IPS-NIHi7 (cell line): Measurements from ENCODE around the gene RNF113B.
A peak's percentile ranks its signal among the peaks of the same experiment; 100 is the strongest.

Source experiments
- DNase-seq: peaks from one replicate; pipeline ENCODE4 v3.0.0; 2012; ENCODE audit warnings: mixed read lengths; ENCODE audit errors: extremely low spot score

RNF113B gene

DNA sequence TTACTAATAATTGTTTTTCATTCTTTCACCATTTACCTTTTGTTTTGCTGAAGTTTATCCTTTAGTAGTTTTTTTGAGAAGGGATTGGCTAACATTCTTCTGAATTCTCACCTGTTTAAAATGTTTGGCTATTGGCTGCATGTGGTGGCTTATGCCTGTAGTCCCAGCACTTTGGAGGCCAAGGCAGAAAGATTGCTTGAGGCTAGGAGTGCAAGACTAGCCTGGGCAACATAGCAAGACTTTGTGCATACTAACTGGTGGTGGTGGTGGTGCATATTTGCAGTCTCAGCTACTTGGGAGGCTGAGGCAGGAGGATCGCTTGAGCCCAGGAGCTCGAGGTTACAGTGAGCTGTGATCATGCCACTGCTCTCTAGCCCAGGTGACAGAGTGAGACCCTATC lies 27.5 kb upstream of the RNF113B start:
- no peak for DNase-seq

DNA sequence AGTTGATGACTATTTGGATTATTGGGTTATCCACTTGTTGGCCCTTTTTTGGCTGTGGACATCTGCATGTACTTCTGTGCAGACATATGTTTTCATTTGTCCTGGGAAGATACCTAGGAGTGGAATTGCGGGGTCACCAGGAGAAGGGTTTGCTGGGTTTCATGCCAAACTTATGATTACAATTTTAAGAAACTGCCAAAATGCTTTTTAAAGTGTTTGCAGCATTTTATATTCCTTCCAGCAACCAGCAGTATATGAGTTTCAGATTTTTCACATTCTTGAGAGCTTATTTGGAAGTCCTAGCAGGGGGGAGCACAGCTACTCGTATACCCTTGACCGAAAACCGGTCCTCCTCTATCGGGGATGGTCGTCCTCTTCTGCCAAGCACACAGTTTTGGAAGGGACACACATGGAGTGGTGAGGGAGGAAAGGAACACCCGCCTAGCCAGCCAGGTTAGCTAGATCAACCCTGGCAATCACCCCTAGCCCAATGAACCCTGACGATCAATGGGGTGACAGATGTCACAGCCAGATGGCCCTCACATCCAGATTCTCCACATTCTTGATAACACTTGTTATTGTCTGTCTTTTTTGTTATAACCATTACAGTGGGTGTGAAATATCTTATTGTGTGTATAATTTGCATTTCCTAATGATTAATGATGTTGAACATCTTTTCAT lies 26.7 kb upstream of the RNF113B start:
- DNase-seq, result no peak

DNA sequence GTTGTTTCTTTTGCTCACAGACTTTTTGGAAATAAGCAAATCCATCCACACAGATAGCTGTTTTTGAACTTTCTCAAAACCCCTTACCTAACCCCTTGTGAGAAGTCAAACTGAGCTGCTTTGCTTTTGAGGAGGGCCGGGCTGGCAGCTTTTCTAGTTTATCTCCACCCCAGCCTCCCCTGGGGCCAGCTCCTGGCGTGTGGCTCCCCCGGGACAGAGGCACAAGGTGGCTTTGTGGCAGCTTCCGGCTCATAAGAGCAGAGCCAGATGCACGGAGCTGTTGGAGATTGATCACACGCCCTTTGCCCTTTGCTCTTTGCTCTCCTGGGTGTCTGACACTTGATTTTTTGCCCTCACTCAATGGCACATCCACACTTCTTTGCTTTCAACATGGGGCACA lies 24.9 kb upstream of the RNF113B start:
- peak; percentile 31 for DNase-seq

DNA sequence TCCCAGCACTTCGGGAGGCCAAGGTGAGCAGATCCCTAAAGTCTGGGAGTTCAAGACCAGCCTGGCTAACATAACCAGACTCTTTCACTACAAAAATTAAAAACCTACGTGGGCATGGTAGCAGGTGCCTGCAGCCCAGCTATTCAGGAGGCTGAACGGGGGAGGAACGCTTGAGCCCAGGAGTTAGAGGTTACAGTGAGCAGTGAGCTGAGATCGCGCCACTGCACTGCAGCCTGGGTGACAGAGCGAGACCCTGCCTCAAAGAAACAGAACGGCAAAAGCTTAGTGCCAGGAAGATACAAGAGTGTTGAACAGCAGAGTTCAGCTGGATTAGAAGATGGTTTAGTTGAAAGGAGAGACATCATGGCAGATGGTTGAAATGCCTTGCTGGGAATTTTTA lies 24.1 kb upstream of the RNF113B start:
- DNase-seq, result no peak

DNA sequence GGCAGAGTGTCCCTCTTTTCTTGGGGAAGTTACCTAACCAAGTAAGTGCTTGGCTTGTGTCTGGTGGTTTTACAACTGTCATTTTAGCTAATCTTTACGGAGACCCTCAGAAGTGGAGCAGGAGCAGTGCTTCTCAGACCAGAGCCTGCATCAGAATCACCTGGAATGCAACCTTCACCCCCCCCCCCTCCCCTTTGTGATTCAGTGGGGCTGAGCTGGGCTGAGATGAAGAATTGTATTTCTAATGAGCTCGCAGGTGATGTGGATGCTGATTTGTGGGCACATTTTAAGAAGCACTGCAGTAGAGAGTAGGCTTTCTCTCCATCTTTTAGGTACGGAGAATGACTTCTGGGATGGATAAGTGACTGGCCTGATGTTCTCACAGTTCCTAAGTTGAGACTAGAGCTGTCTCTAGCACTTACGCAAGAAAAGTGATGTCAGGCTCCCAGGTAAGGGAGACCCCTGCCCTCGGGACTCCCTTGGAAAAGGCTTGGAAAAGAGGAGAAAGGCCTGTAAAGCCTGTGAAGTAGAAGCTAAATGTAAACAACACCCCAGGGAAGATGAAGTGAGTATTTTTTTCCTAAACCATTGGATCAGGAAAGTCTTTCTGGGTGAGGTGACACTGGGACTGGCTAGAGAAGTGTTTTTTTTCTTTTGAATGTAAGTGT lies 23.3 kb upstream of the RNF113B start:
- DNase-seq, result peak; percentile 66

DNA sequence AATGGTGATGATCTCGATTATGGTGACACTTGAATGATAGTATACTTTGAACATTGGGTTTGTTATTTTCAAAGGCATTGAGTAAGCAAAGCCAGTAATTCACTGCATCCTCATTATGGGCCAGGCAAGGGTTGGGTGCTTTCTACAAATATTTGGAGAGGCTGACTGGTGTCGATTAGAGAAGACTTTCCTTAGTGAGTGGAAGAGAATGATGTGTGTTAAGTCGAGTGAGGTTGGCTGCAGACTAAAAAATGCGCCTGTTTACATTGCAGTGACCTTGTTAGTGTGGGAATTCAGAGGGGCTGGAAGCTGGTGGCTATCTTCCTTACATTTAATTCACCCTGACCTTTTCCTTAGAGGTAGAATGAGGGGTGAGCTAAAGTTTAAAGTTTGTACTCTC lies 22.4 kb upstream of the RNF113B start:
- DNase-seq, result no peak

DNA sequence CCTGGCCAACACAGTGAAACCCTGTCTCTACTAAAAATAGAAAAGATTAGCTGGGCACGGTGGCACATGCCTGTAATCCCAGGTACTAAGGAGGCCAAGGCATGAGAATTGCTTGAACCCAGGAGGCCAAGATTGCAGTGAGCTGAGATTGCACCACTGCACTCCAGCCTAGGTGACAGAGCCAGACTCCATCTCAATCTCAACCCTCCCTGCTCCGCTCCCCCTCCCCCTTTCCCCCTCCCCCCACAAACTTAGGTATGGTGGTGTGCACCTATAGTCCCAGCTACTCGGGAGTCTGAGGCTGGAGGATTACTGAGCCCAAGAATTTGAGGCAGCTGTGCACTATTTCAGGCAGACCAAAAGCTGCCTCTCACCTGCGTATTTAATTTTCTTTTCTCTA lies 21.6 kb upstream of the RNF113B start:
- no peak for DNase-seq

DNA sequence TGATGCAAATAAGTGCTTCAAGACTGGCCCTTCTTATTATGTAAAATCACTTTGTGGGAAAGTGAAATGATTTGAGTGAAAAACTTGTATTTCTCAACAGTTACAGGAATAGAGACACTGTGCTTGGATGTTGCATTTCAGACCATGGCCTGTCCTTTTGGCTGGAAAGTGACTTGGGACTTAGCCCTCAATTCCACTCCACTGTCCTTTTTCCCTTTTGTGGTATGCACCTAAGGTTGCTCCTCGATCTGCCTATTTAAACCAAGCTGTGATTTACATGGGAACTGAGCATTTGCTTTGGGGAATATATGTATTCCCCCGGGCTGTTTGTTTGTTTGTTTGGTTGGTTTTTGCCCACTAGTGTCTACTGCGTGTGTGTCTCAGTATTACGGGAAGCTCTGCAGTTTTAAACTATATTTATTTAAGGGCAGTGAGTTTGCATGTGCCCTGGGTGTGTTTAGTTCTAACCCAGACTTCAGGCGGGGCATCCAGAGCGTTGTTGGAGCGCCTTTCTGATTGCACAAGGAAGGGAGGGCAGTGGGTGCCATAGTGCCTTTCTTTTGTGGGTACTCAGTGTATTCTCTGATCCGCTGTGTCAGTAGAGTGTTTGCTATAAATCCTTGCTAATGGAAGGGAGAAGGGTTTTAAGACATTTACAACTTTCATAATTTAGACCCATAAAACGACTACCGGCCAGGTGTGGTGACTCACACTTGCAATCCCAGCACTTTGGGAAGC lies 18.2 kb upstream of the RNF113B start:
- no peak for DNase-seq

DNA sequence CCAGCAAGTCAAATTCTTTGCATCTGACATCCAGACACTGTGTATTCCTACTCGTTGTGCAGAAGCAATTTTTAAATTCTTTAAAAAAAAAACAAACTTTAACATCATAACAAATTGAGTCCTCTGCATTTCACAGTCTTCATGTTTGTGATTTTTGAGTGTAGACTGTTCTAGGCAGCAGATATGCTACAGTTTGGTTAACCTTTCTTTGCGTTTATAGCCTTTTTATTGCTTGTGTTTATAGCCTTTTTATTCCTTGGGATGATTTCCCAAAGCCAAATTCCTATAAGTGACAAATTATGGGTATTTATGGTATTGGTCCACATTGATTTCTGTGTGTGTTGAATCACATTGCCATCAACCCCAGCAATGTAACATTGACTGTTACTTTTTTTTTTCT lies 14.9 kb upstream of the RNF113B start:
- no peak for DNase-seq

DNA sequence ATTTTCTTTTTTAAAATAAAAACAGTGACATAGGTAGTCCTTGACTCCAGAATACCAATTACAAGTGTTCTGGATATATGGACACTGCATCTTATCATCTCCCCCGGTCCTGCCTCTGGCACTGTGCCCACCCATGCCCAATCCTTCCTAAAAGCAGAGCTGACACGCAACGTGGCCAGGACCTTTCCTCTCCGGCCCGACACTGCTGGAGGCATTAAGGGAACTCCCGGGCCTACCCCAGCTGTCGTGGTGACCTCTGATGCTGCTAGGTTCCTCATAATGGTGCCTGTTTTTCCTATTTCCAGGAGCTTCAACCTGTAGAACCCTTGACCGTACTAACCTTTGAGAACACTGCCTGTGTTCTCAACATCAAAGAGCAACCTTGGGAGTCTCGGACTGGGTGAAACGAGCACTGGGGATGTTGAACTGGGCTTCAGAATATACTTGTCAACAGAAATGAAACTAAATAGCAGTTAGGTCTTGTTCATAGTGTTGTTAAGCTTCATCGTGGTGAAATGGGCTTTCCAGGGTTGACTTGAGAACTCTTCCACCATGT lies 13.9 kb upstream of the RNF113B start:
- no peak for DNase-seq

DNA sequence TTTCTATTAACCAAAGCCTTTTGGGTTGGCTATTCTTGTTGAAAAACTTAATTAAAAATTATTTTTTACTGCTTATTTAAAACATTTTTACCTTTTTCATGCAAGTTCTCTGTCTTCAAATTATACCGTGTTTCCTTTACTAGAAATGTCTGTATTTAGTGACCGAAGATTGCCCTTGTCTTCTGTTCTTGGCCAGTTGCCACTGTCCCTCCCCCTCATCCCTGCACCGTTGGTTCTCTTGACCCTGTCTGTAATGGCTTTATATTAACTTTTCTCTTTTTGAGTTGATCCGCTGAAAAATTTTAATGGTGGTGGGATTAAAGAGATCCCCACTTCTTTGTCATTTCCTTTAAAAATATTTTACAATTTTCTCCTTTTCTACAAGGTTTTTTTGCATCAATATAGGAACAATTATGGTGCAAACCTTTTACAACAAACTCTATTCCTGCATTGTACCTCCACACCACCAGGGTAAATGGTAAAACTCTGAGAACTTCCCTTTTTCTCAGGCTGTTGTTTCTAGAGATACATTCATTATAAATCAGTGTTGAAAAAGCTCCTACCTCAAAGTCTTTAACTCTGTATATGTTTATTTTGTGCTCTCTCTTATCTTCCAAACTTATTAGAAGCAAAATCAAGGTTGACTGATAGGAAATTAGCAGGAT lies 12.9 kb upstream of the RNF113B start:
- no peak for DNase-seq

DNA sequence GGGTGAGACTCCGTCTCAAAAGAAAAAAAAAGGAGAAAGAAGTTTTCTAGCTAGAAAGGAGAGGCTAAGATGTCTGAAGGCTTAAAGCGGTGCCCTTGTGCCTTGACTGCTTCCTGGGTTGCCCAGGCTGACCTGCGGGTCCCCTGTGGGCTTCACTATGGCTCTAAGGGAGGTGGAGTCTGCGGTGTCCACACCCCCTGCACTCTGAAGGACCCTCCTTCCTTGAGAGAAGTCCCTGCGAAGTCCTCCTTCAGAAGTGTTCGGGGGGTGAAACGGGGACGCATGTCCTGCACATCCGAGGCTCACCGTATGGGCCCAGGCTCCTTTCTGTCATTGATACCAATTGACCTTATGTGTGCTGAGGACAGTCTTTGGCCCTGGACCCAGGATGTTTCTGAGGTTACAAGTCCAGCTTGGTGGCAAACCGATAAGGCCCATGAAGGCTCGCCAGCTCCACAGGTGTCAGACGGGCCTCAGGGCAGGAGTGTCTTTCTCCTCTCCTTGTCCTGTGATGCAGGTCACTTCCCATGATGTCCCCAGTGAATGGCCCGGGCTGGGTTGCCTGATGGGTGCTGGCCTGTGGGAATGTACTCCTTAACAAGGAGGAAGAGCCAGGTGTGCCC lies 11.6 kb upstream of the RNF113B start:
- no peak for DNase-seq

DNA sequence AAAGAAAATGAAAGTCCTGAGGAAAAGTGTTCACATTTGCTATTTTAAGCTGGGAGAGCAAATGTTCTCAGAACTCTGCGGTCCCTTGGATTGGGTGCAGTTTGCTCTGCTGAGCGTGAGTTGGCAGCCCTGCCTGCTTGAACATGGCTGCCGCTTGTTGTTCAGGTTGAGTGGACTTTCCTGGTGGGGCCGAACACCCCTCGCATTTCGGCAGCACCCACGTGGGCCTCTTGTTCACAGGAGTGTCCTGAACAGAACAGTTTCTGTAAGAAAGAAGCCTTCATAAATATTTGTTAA lies 10.8 kb upstream of the RNF113B start:
- DNase-seq, result no peak

DNA sequence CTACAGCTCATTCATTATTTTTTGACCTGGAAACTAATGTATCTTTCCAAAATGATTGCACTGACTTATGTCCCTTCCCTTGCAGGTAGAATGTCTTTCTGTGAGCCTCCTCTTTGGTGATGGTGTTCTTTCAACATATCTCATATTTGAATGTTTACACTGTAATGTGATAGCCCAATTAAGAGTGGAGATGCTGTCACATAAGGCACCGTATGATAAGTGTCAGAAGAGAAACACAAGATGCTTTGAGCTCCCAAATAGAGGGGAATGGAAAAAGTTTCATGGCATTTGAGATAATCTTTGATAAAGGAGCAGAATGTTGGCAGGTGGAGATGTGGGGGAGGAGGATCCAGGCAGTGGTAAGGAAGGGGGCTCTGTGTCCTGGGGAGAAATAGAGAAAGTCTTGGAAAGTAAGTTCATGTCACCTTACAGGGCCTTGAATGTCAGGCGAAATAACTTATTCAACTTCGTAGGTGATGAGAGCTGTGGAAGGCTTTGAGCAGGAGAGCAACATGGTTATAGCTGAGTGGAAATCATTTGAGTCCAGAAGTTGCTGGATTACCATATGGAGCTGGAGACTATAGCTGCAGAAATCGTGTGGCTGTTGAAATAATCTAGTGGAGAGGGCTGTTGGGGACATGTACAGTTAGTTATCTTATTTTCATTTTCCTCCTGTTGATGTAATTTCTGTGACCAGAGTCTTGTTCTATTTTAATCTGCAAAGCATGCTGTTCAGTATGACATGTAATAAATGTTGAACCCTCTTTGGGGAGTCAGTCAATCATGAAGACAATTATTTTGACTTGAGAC lies 10.3 kb upstream of the RNF113B start:
- no peak for DNase-seq

DNA sequence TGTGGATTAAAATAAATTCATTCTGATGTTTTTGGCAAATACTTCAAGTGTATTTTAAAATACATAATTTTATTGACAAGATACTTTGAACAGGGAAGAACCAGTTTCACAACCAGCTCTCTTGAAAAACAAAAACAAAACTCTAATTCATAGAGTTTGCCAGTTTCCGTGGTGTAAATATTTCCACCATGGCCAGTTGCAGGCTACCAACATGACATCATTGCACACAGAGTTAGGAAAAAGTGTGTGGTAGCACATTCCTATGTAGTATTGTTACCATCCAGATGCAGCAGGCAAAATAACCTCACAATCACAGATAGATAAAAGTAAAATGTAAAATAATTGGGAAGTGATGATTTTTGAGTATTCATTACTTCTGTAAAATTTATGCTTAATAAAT lies 7.7 kb upstream of the RNF113B start:
- DNase-seq, result no peak

DNA sequence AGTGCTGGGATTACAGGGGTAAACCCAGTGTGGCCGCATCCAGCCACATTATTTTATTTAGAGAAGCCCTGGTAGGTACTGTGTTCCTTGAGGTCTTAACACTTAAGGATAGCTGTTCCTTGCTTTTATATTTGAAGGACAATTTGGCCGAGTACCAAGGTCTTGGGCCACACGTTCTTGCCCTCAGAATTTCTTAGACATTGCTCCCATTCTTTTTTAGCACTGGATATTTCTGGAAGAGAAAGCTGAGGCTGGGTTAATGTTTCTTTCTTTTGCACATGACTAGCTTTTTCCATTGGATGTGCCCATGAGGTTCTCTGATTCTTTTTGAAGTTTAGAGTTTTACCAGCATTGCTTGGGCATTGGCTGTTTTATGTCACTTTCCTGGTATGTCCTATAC lies 5.5 kb upstream of the RNF113B start:
- no peak for DNase-seq

DNA sequence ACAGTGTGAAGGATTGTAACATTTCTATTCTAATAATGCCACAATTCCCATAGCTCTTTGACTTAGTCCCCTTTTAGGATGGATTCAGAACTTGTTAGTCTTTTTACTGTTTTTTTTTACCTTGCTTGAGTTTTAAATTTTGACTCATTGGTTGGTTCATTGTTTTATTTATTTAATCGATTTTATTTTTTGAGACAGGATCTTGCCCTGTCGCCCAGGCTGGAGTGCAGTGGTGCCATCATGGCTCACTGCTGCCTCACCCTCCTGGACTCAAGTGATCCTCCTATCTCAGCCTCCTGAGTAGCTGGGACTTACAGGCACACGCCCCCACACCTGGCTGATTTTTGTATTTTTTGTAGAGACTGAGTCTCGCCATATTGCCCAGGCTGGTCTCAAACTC lies 5.1 kb upstream of the RNF113B start:
- no peak for DNase-seq

DNA sequence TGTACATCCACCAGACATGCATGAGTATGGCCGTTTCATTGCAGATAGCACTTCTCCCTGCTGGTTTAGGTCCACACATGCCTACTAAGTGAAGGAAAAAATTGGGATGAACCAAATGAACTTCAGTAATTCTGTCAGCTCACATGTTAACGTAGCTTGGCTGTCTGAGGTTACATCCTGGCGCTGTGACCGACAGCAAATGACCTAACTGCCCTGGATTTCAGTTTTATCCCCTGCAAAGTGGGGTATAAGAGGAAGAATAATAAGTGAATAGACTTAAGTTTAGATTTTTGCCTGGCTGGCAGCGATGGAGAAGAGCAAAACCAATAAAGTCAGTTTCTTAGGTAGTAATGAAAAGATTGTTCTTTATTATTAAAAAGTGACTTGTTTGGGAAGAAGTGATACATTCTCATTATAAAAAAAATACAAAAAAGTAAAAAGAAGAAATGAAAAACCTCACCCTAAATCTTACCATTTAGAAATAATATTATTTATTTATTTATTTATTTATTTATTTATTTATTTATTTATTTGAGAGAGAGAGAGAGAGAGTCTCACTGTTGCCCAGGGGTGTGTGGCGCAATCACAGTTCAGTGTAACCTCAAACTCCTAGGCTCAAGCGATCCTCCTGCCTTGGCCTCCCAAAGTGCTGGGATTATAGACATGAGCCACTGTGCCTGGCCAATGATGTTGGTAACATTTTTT lies 4.2 kb upstream of the RNF113B start:
- DNase-seq, result no peak

DNA sequence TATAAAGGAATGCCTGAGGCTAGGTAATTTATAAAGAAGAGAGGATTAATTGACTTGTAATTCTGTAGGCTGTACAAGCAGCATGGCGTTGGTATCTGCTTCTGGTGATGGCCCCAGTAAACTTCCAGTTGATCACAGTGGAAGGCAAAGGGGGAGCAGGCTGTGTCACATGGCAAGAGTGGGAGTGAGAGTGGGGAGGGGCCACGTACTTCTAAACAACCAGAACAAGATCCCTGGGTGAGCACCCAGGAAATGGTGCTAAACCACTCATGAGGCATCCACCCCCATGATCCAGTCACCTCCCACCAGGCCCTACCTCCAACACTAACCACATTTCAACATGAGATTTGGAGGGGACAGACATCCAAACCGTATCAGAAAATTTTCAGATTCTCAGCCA lies 3.0 kb upstream of the RNF113B start:
- no peak for DNase-seq

DNA sequence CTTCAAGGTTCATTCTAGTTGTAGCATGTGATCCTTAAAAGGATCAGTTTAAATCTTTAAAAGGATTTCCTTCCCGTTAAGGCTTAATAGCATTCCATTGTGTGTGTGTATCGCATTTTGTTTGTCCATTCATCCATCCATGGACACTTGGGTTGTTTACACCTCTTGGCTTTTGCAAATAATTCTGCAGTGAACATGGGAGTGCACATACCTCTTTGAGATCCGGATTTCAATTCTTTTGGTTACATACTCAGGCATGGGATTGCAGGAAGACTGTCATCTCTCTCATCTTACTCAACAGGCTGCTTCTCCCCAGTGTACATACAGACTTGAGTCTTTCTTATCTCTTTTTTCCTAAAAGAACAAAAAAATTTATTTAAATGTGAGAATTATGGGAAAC lies 1.2 kb downstream of the RNF113B start:
- DNase-seq, result no peak

DNA sequence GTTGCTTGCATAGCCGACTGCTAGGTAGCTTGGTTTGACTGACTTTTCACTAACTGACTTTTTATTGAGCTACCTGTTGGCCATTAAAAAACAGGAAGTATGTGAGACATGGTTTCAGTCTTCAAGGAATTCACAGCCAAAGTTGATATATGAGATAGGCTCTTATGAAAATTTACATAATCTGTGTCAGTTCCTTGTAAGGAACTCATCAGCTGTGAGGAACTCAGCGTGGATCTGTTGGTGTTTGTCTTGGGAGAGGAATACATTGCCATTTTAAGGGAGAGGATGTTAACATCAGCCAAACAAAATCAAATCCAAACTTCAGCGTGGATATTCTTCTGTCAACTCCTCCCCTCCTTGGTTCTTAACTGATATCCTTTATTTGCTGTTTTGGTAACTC lies 2.0 kb downstream of the RNF113B start:
- no peak for DNase-seq
